Activated CD8-positive, alpha-beta T cell treated with anti-CD3 and anti-CD28 coated beads for 36 hours (primary cell): ENCODE measurements around the gene NKAIN2. TPM values are rescaled to one million over a fixed set of nuclear protein-coding genes. Genes with fewer than 3 reads are reported as not detected.

Experiments
- ATAC-seq: fragments of 200-7000 bp; cut with Tn5 transposase; one replicate; pipeline ENCODE4 v1.10.0; 2021; ENCODE audit warnings: mild to moderate bottlenecking, moderate library complexity
- CTCF ChIA-PET: fragments of 350-600 bp; sonication (Branson Sonifier 250); formaldehyde crosslinking; loops from one replicate; lab custom pipeline; 2021; ENCODE audit warnings: antibody characterized with exemption; lab: Charles Lee
- POLR2A ChIA-PET: fragments of 350-600 bp; sonication (Branson Sonifier 250); formaldehyde crosslinking; loops from one replicate; lab custom pipeline; 2021; ENCODE audit warnings: antibody characterized with exemption; lab: Charles Lee
- DNase-seq: peaks from one replicate; pipeline ENCODE4 v3.0.0-alpha.2; 2020
- H3K27ac Mint-ChIP-seq: one replicate; pipeline ENCODE4 v1.8.0; 2021; ENCODE audit warnings: mild to moderate bottlenecking, mixed read lengths
- H3K27me3 Mint-ChIP-seq: one replicate; pipeline ENCODE4 v1.8.0; 2021; ENCODE audit warnings: mixed read lengths
- H3K36me3 Mint-ChIP-seq: one replicate; pipeline ENCODE4 v1.8.0; 2021; ENCODE audit warnings: low read depth, mixed read lengths
- H3K4me1 Mint-ChIP-seq: one replicate; pipeline ENCODE4 v1.8.0; 2021; ENCODE audit warnings: low read depth, mixed read lengths
- H3K4me3 Mint-ChIP-seq: one replicate; pipeline ENCODE4 v1.8.0; 2021; ENCODE audit warnings: mild to moderate bottlenecking, moderate library complexity, mixed read lengths
- H3K9me3 Mint-ChIP-seq: one replicate; pipeline ENCODE4 v1.8.0; 2021; ENCODE audit warnings: mixed read lengths
- intact Hi-C: fragments of 100-400 bp; cut with micrococcal nuclease; formaldehyde crosslinking; loops from one replicate; pipeline ENCODE4 v1.10.0; 2022
- total RNA-seq, 2 experiments: library from RNA; stranded (reverse); gene quantifications; one replicate each; pipeline ENCODE4 v1.2.3, GENCODE V29; 2021
- TF ChIP-seq, protein P1 (sequence below): fragments of 200-600 bp; IDR thresholded peaks from one replicate; pipeline ENCODE4 v1.8.0; 2022; ENCODE audit warnings: antibody characterized with exemption, mild to moderate bottlenecking

Gene NKAIN2
- total RNA-seq, 2 experiments from 2014 or later = not detected

DNA sequence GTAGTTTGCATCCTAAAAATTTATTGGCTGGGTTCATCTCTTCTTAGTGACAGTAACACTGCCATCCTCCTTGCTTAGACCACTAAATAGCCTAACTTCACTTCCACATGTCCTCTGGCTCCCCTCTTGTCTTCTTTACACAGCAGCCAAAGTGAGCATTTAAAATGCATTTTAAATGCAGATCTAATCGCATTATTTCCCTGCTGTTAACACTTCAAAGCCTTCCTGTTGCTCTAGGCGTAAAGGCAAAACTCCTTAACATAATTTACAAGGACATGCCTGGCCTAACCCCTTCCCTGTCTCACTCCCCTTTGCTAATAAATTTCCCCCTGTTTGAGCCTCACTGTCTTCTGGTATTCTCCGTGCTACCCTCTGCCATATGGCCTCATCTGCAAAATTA is 26.5 kb downstream of the NKAIN2 start:
- ATAC-seq (no peak), DNase-seq (no peak)
- no peaks in the 10 kb centered on the region for H3K4me1 Mint-ChIP-seq
- H3K9me3 Mint-ChIP-seq = no peaks in the 10 kb centered on the region
- CTCF ChIA-PET = no interaction called here
- no peak overlapping the region for H3K27ac Mint-ChIP-seq
- POLR2A ChIA-PET = no interaction called here
- H3K4me3 Mint-ChIP-seq = no peak overlapping the region
- H3K27me3 Mint-ChIP-seq = no peaks in the 10 kb centered on the region
- intact Hi-C loops = no loop called here
- H3K36me3 Mint-ChIP-seq = no peaks in the 10 kb centered on the region
- TF ChIP-seq, protein P1, sequence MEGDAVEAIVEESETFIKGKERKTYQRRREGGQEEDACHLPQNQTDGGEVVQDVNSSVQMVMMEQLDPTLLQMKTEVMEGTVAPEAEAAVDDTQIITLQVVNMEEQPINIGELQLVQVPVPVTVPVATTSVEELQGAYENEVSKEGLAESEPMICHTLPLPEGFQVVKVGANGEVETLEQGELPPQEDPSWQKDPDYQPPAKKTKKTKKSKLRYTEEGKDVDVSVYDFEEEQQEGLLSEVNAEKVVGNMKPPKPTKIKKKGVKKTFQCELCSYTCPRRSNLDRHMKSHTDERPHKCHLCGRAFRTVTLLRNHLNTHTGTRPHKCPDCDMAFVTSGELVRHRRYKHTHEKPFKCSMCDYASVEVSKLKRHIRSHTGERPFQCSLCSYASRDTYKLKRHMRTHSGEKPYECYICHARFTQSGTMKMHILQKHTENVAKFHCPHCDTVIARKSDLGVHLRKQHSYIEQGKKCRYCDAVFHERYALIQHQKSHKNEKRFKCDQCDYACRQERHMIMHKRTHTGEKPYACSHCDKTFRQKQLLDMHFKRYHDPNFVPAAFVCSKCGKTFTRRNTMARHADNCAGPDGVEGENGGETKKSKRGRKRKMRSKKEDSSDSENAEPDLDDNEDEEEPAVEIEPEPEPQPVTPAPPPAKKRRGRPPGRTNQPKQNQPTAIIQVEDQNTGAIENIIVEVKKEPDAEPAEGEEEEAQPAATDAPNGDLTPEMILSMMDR = no peak

DNA sequence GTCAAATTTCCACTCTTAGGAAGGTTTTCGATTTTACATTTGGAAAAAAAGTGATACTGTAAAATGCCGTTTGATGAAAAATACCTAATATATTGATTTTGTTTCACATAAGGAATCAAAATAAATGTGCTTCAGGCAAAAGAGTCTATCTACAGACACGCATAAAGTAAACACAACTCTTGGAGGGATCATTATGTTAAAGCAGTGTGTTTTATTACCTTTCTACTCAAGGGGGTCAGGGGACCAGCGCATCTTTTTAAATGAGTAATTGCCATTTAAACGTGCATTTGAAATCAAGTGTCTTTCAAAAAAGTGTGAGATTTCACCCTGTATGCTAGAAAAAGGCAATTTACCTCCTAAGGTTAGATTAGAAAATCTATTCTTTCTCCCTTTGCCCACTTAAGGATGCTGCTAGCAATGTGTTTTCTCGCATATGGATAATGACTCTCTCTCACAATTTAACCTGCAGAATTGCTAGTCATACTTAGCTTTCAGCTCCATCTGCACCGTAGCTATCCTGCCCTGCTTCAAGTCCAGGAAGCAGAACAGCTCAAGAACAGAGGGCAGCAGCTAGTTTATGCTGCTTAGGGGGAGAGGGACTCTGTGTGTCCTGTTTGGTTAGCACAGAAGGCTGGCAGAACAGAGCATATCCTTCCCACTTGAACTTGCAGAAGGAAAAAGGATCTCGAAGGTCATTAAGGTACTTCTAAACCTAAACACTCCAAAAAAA is 35.0 kb downstream of the NKAIN2 start:
- TF ChIP-seq, protein P1 = no peak
- H3K27ac Mint-ChIP-seq = no peak overlapping the region
- ChIA-PET CTCF (no interaction called here), POLR2A (no interaction called here)
- H3K27me3 Mint-ChIP-seq = no peaks in the 10 kb centered on the region
- DNase-seq (no peak), ATAC-seq (no peak)
- no peak overlapping the region for H3K4me3 Mint-ChIP-seq
- no peaks in the 10 kb centered on the region for H3K9me3 Mint-ChIP-seq
- no peaks in the 10 kb centered on the region for H3K36me3 Mint-ChIP-seq
- no peaks in the 10 kb centered on the region for H3K4me1 Mint-ChIP-seq
- intact Hi-C loops = no loop called here

DNA sequence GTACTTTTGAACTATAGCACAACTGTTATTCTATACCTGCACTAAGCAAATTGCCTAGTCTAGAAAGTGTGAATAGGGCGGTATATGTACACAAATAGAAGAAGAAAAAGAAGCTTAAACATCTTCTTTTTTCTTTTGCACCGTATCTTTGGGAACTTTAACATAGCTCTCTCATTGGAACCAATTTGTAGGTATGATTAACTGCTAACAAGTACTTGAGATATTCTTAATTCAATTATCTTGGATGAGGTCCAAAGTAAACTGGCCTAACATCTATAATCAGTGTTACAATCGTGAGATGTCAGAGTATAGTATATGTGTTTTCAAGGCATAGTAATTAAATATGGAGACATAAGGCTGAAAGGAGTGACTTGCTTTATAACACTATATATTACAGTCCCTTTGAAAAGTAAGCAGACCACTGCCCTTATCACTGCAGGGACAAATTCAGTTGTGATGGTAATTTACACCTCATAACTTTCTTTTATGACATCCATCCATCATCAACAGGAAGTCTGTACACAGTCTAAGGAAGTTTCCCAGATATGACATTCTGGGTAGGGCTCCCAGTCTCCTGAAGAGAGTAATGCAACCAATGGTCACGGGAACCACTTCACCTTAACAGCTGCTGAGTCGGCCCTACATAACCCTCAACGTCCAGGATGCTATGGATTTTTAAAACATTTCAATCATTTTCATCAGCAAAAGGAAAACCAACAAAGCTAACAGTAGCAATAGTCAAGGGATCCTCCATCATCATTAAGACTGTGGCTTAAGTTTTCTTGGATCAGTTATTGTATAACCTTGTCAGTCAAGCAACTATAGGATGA is 37.6 kb downstream of the NKAIN2 start:
- Mint-ChIP-seq H3K27me3 (no peaks in the 10 kb centered on the region), H3K27ac (no peak overlapping the region), H3K9me3 (no peaks in the 10 kb centered on the region), H3K4me3 (no peak overlapping the region), H3K4me1 (no peaks in the 10 kb centered on the region), H3K36me3 (no peaks in the 10 kb centered on the region)
- ATAC-seq (no peak), DNase-seq (no peak)
- TF ChIP-seq, protein P1 = no peak
- intact Hi-C loops = no loop called here
- CTCF ChIA-PET = no interaction called here
- POLR2A ChIA-PET = no interaction called here

DNA sequence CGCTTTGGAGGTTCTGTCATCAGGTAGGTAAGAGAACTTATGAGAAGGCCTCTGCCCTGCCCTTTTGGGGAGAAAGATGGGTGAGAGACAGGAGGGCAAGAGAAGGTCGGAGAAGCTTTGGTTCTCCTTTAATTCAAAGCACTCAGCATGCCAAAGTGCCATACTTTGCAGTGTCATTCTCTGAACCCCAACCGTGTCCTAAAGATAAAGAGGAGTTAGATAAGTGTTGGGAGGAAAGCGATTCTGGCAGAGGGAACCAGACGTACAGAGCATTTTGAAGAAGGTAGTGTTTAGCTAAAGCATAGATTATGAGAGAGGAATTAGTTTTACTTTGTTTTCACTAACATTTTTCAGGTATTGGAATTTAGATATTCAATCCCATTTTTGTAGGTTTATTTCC is 40.3 kb downstream of the NKAIN2 start:
- no peak for ATAC-seq
- TF ChIP-seq, protein P1 = no peak
- ChIA-PET CTCF (interaction anchor here (0.6 kb wide), 1 partner anchor 212 kb away, joined by 5 read pairs; no protein-coding TSS in a partner anchor), POLR2A (no interaction called here)
- Mint-ChIP-seq H3K27ac (no peak overlapping the region), H3K36me3 (no peaks in the 10 kb centered on the region), H3K4me3 (no peak overlapping the region), H3K9me3 (peaks cover 4% of the 10 kb centered on the region), H3K27me3 (no peaks in the 10 kb centered on the region), H3K4me1 (no peaks in the 10 kb centered on the region)
- DNase-seq = no peak
- intact Hi-C loops = no loop called here

DNA sequence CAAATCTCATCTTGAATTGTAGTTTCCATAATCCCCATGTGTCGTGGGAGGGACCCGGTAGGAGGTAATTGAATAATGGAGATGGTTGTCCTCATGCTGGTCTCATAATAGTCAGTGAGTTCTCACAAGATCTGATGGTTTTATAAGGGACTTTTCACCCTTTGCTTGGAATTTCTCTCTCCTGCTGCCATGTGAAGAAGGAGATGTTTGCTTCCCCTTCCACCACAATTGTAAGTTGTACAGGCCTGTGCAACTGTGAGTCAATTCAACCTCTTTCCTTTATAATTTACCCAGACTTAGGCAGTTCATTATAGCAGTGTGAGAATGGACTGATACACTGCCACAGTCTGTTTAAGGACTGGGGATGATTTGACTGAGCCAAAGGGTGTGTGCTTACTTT is 44.7 kb downstream of the NKAIN2 start:
- Mint-ChIP-seq H3K4me3 (no peak overlapping the region), H3K4me1 (no peaks in the 10 kb centered on the region), H3K27me3 (no peaks in the 10 kb centered on the region), H3K9me3 (peaks cover 4% of the 10 kb centered on the region), H3K27ac (no peak overlapping the region), H3K36me3 (no peaks in the 10 kb centered on the region)
- ChIA-PET POLR2A (no interaction called here), CTCF (no interaction called here)
- DNase-seq = no peak
- no peak for ATAC-seq
- intact Hi-C loops = no loop called here
- TF ChIP-seq, protein P1 = no peak
